ENCODE results near the gene PRND. TPM values are rescaled to one million over a fixed set of nuclear protein-coding genes. Genes with fewer than 3 reads are reported as not detected.

Gene PRND
- total RNA-seq = not detected

GRCh38 chr20:4721719-4722118 is at the start of gene PRND:
Gene PRND (plus strand): TSS chr20:4721909. CDS start chr20:4724552, 2,643 bp downstream.
- Histone ChIP-seq H3K36me3 (no peaks in the 10 kb centered on the region), H3K4me3 (no peak within 1 kb of the TSS), H3K4me1 (no peaks in the 10 kb centered on the region), H3K27ac (no peak within 1 kb of the TSS), H3K9me3 (no peaks in the 10 kb centered on the region), H3K27me3 (no peaks in the 10 kb centered on the region)
- intact Hi-C loops (cut with DNase I; ENCODE audit: low total_unique reads) = loop anchor here (5.0 kb wide), 1 partner anchor 114 kb away; no protein-coding TSS in a partner anchor
- TF ChIP-seq POLR2AphosphoS5 (IDR thresholded peaks at IDR 0.05) = no peak
- TF ChIP-seq POLR2A (IDR thresholded peaks at IDR 0.05) = no peak
- no peak for DNase-seq (ENCODE audit: low spot score in 2 of 2)

GRCh38 chr20:4672948-4673347 is 48.8 kb upstream of the PRND start:
- DNase-seq (ENCODE audit: low spot score in 2 of 2) = no peak
- Histone ChIP-seq H3K4me3 (no peak overlapping the region), H3K4me1 (no peaks in the 10 kb centered on the region), H3K9me3 (no peaks in the 10 kb centered on the region), H3K36me3 (no peaks in the 10 kb centered on the region), H3K27me3 (no peaks in the 10 kb centered on the region), H3K27ac (no peak overlapping the region)
- no peak for TF ChIP-seq CTCF (IDR thresholded peaks at IDR 0.05)
- no peak for TF ChIP-seq POLR2AphosphoS5 (IDR thresholded peaks at IDR 0.05)
- TF ChIP-seq POLR2A (IDR thresholded peaks at IDR 0.05) = no peak
- intact Hi-C loops (cut with DNase I; ENCODE audit: low total_unique reads) = no loop called here

- DNase-seq (ENCODE audit: low spot score in 2 of 2) = no peak
- Histone ChIP-seq H3K9me3 (no peaks in the 10 kb centered on the region), H3K27ac (no peak overlapping the region), H3K36me3 (no peaks in the 10 kb centered on the region), H3K27me3 (no peaks in the 10 kb centered on the region), H3K4me3 (no peak overlapping the region), H3K4me1 (no peaks in the 10 kb centered on the region)
- TF ChIP-seq POLR2AphosphoS5 (IDR thresholded peaks at IDR 0.05) = no peak
- TF ChIP-seq POLR2A (IDR thresholded peaks at IDR 0.05) = no peak
- TF ChIP-seq CTCF (IDR thresholded peaks at IDR 0.05) = no peak
- intact Hi-C loops (cut with DNase I; ENCODE audit: low total_unique reads) = no loop called here
Observed at GRCh38 chr20:4673371-4674001, 48.2 kb upstream of the PRND start.

- no peaks in the 10 kb centered on the region for H3K36me3 ChIP-seq
- intact Hi-C loops (cut with DNase I; ENCODE audit: low total_unique reads) = no loop called here
- H3K27ac ChIP-seq = peak overlapping the region in 1 of 2 donors; percentile 38
- H3K27me3 ChIP-seq = no peaks in the 10 kb centered on the region
- DNase-seq (ENCODE audit: low spot score in 2 of 2) = no peak
- no peak overlapping the region for H3K4me3 ChIP-seq
- no peaks in the 10 kb centered on the region for H3K4me1 ChIP-seq
- no peaks in the 10 kb centered on the region for H3K9me3 ChIP-seq
- no peak for TF ChIP-seq CTCF (IDR thresholded peaks at IDR 0.05)
- no peak for TF ChIP-seq POLR2A (IDR thresholded peaks at IDR 0.05)
- no peak for TF ChIP-seq POLR2AphosphoS5 (IDR thresholded peaks at IDR 0.05)
Observed at GRCh38 chr20:4674672-4675071, 47.0 kb upstream of the PRND start.

- intact Hi-C loops (cut with DNase I; ENCODE audit: low total_unique reads) = no loop called here
- Histone ChIP-seq H3K27ac (no peak overlapping the region), H3K27me3 (no peaks in the 10 kb centered on the region)
Observed at GRCh38 chr20:4677846-4678245, 43.9 kb upstream of the PRND start.

More at GRCh38 chr20:4677846-4678245, 43.9 kb upstream of the PRND start:
- Histone ChIP-seq H3K9me3 (no peaks in the 10 kb centered on the region), H3K4me1 (no peaks in the 10 kb centered on the region), H3K36me3 (no peaks in the 10 kb centered on the region), H3K4me3 (no peak overlapping the region)
- TF ChIP-seq POLR2A (IDR thresholded peaks at IDR 0.05) = no peak
- no peak for TF ChIP-seq POLR2AphosphoS5 (IDR thresholded peaks at IDR 0.05)
- no peak for TF ChIP-seq CTCF (IDR thresholded peaks at IDR 0.05)
- no peak for DNase-seq (ENCODE audit: low spot score in 2 of 2)
